Activated naive CD4-positive, alpha-beta T cell treated with anti-CD3 and anti-CD28 coated beads, Interleukin-2, amount 50 U/mL, for 24 hours (primary cell): ENCODE results near the gene CCR7.
A peak's percentile ranks its signal among the peaks of the same experiment; 100 is the strongest.

Experiments used
- H3K27ac Mint-ChIP-seq: one replicate; pipeline ENCODE4 v1.8.0; 2021; ENCODE audit warnings: mild to moderate bottlenecking, mixed read lengths
- H3K27me3 Mint-ChIP-seq: one replicate; pipeline ENCODE4 v1.8.0; 2021; ENCODE audit warnings: mixed read lengths
- H3K36me3 Mint-ChIP-seq: one replicate; pipeline ENCODE4 v1.8.0; 2021; ENCODE audit warnings: mixed read lengths
- H3K4me1 Mint-ChIP-seq: one replicate; pipeline ENCODE4 v1.8.0; 2021; ENCODE audit warnings: mixed read lengths
- H3K4me3 Mint-ChIP-seq: one replicate; pipeline ENCODE4 v1.8.0; 2021; ENCODE audit warnings: mild to moderate bottlenecking, mixed read lengths
- H3K9me3 Mint-ChIP-seq: one replicate; pipeline ENCODE4 v1.8.0; 2021; ENCODE audit warnings: mixed read lengths

Gene CCR7

GRCh38 chr17:40524243-40524965 is 40.9 kb downstream of the CCR7 start:
- Mint-ChIP-seq H3K9me3 (peaks cover 8% of the 10 kb centered on the region), H3K4me1 (peaks cover 32% of the 10 kb centered on the region), H3K27ac (no peak overlapping the region), H3K4me3 (no peak overlapping the region), H3K27me3 (no peaks in the 10 kb centered on the region), H3K36me3 (peaks cover 17% of the 10 kb centered on the region)

GRCh38 chr17:40522961-40523310 is 42.3 kb downstream of the CCR7 start:
- no peak overlapping the region for H3K4me3 Mint-ChIP-seq

GRCh38 chr17:40522250-40522960 is 42.9 kb downstream of the CCR7 start:
- no peak overlapping the region for H3K27ac Mint-ChIP-seq
- H3K9me3 Mint-ChIP-seq: peaks cover 8% of the 10 kb centered on the region
- no peak overlapping the region for H3K4me3 Mint-ChIP-seq
- peaks cover 33% of the 10 kb centered on the region for H3K4me1 Mint-ChIP-seq
- peaks cover 17% of the 10 kb centered on the region for H3K36me3 Mint-ChIP-seq
- H3K27me3 Mint-ChIP-seq: no peaks in the 10 kb centered on the region

More at GRCh38 chr17:40522961-40523310, 42.3 kb downstream of the CCR7 start:
- H3K4me1 Mint-ChIP-seq: peaks cover 30% of the 10 kb centered on the region
- H3K27me3 Mint-ChIP-seq: no peaks in the 10 kb centered on the region
- peaks cover 17% of the 10 kb centered on the region for H3K36me3 Mint-ChIP-seq
- no peak overlapping the region for H3K27ac Mint-ChIP-seq
- H3K9me3 Mint-ChIP-seq: peaks cover 8% of the 10 kb centered on the region

DNA sequence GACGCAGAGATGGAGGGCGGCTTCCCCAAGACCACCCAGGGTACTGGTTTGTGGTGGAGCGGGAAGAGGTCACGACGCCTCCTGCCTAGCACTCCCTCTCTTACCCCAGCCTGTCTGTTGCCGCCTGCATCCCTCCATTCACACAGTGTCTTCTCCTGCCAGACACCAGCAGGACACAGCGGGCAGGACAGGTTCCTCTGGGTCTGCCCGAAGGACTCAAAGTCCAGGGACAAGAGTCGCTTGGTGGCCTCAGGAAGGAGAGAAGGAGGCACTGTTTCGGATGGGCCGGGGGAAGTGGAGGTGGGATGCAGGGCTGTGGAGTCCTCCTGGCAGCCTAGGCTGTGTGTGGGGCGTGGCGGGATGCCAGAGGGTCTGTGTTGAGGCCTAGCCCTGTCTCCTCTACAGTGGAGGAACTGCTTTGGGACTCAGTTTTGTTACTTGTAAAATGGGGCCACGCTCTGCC is 44.2 kb downstream of the CCR7 start:
- Mint-ChIP-seq H3K27ac (no peak overlapping the region), H3K4me1 (peaks cover 46% of the 10 kb centered on the region), H3K27me3 (no peaks in the 10 kb centered on the region), H3K4me3 (no peak overlapping the region), H3K9me3 (peaks cover 8% of the 10 kb centered on the region), H3K36me3 (peaks cover 17% of the 10 kb centered on the region)

DNA sequence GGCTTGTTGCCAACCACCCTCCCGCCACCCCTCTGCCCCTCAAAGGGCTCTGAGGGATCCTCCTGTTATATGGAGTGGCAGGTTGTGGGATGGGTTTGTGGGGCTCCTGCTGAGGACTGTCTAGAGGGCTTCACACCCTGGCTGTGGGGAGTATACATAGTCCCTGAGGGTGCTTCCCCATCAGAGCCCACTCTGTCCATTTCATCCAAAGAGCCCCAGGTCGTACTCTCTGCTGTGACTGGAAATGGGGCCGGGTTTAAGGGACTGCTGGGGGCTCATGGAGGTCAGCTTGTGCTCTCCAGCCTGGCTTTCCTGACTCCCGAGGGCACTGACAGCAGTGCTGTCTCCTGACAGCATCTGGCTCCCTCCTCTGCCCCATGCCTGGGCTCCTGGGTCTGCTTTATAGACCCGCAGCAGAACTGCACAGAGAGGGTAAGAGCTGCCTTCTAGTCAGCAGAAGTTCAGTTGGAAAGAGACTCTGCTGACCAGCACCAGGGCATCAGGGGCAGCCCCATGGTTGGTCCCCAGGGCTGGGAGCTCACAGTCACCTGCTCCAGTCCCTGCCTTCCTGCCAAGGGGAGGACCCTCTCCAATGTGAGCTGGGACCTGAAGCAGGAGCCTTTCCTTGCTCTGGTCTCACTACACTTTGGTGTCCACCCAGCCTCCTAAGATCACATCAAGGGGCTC is 46.0 kb downstream of the CCR7 start:
- no peaks in the 10 kb centered on the region for H3K27me3 Mint-ChIP-seq
- H3K9me3 Mint-ChIP-seq: no peaks in the 10 kb centered on the region
- H3K36me3 Mint-ChIP-seq: peaks cover 8% of the 10 kb centered on the region
- peaks cover 64% of the 10 kb centered on the region for H3K4me1 Mint-ChIP-seq
- no peak overlapping the region for H3K27ac Mint-ChIP-seq
- H3K4me3 Mint-ChIP-seq: no peak overlapping the region

- no peaks in the 10 kb centered on the region for H3K9me3 Mint-ChIP-seq
- H3K27me3 Mint-ChIP-seq: peaks cover 1% of the 10 kb centered on the region
- H3K4me3 Mint-ChIP-seq: no peak overlapping the region
- peaks cover 4% of the 10 kb centered on the region for H3K36me3 Mint-ChIP-seq
- H3K27ac Mint-ChIP-seq: no peak overlapping the region
- peaks cover 70% of the 10 kb centered on the region for H3K4me1 Mint-ChIP-seq
Measured at GRCh38 chr17:40518401-40519088, 46.7 kb downstream of the CCR7 start.

DNA sequence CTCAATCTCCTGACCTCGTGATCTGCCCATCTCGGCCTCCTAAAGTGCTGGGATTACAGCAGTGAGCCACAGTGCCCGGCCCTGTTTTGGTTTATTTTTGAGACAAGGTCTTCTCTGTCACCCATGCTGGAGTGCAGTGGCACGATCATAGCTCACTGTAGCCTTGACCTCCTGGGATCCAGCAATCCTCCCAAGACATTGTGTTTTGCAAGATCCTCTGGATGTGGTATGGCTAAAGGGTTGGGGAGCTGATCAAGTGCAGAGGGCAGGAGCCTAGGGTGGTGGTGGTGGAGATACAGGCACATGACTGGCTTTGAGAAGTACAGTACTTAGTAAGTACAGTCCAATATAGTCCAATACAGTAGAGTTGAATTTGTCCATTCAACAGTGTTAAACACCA is 47.3 kb downstream of the CCR7 start:
- no peaks in the 10 kb centered on the region for H3K9me3 Mint-ChIP-seq
- peaks cover 70% of the 10 kb centered on the region for H3K4me1 Mint-ChIP-seq
- peak overlapping the region; percentile 65 for H3K4me3 Mint-ChIP-seq
- peak overlapping the region; percentile 38 for H3K27ac Mint-ChIP-seq
- peaks cover 1% of the 10 kb centered on the region for H3K27me3 Mint-ChIP-seq
- no peaks in the 10 kb centered on the region for H3K36me3 Mint-ChIP-seq

- Mint-ChIP-seq H3K9me3 (no peaks in the 10 kb centered on the region), H3K4me3 (peak overlapping the region; percentile 81), H3K27ac (peak overlapping the region; percentile 31), H3K27me3 (peaks cover 1% of the 10 kb centered on the region), H3K4me1 (peaks cover 67% of the 10 kb centered on the region), H3K36me3 (no peaks in the 10 kb centered on the region)
Measured at GRCh38 chr17:40517286-40517662, 48.0 kb downstream of the CCR7 start.

DNA sequence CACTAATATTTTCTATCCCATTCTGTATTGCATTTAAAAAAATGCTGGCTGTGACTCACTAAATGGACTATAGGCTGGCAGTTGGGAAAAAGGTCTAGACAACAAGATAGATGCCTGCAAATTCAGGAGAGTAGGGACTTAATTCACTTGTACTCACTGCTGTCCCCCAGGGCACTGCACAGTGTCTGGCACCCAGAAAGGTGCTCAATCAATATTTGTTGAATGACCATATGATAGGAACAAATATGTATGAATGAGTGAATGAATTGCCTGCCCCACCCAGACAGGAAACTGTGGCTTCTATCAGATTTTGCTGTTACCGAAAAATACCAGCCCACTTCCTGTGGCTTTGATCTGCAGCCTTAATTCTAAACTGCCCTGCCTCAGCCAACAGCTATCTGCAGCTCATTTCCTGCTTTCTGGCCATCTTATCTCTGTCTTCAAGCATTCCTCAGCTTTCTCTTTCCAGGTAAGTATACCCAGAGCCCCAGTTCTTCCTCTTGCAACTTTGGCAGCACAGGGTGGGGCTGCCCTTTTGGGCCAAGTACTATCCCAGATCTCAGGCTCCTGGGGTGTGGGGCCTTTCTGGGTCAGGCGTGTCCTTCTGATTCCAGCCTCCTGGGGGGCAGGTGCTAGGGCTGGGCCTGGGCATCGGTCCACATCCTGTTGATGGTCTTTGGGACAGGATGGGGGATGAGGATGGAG is 48.5 kb downstream of the CCR7 start:
- H3K4me3 Mint-ChIP-seq: peak overlapping the region; percentile 81
- H3K27ac Mint-ChIP-seq: peak overlapping the region; percentile 33
- H3K4me1 Mint-ChIP-seq: peaks cover 64% of the 10 kb centered on the region

GRCh38 chr17:40515491-40516041 is 49.7 kb downstream of the CCR7 start:
- H3K9me3 Mint-ChIP-seq: no peaks in the 10 kb centered on the region
- H3K4me1 Mint-ChIP-seq: peaks cover 56% of the 10 kb centered on the region
- peak overlapping the region; percentile 81 for H3K4me3 Mint-ChIP-seq
- peak overlapping the region; percentile 80 for H3K27ac Mint-ChIP-seq
- peaks cover 1% of the 10 kb centered on the region for H3K27me3 Mint-ChIP-seq
- no peaks in the 10 kb centered on the region for H3K36me3 Mint-ChIP-seq

More for the DNA sequence above, 48.5 kb downstream of the CCR7 start:
- H3K27me3 Mint-ChIP-seq: peaks cover 1% of the 10 kb centered on the region
- no peaks in the 10 kb centered on the region for H3K9me3 Mint-ChIP-seq
- H3K36me3 Mint-ChIP-seq: no peaks in the 10 kb centered on the region

DNA sequence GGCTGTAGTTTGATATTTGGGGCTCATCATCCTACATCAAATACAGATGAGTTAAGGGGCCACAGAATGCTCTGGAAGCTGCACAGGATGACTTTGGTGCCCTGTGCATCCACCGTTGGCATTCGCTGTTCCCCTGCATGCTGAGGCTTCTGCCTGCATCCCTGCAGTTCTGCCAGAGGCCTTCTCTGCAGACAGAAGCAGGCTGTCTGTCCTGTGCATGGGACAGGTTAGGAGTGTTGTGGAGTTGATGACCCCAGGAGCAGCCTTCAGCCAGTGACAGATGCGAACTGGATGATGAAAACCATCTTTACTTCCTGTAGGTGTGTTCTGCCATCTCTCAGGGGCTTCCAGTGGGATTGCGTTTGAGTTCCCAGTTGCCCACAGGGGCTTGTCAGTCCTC is 50.3 kb downstream of the CCR7 start:
- Mint-ChIP-seq H3K4me3 (peak overlapping the region; percentile 81), H3K9me3 (no peaks in the 10 kb centered on the region), H3K27ac (peak overlapping the region; percentile 80), H3K27me3 (peaks cover 1% of the 10 kb centered on the region), H3K4me1 (peaks cover 56% of the 10 kb centered on the region), H3K36me3 (no peaks in the 10 kb centered on the region)

- H3K36me3 Mint-ChIP-seq: no peaks in the 10 kb centered on the region
- H3K27me3 Mint-ChIP-seq: peaks cover 1% of the 10 kb centered on the region
- no peaks in the 10 kb centered on the region for H3K9me3 Mint-ChIP-seq
- H3K27ac Mint-ChIP-seq: peak overlapping the region; percentile 51
- peak overlapping the region; percentile 65 for H3K4me3 Mint-ChIP-seq
- H3K4me1 Mint-ChIP-seq: peaks cover 52% of the 10 kb centered on the region
Measured at GRCh38 chr17:40514013-40514875, 51.0 kb downstream of the CCR7 start.

GRCh38 chr17:40511667-40512220 is 53.5 kb downstream of the CCR7 start:
- H3K36me3 Mint-ChIP-seq: no peaks in the 10 kb centered on the region
- no peak overlapping the region for H3K4me3 Mint-ChIP-seq
- peaks cover 31% of the 10 kb centered on the region for H3K4me1 Mint-ChIP-seq
- H3K27ac Mint-ChIP-seq: no peak overlapping the region
- H3K9me3 Mint-ChIP-seq: no peaks in the 10 kb centered on the region
- peaks cover 1% of the 10 kb centered on the region for H3K27me3 Mint-ChIP-seq

GRCh38 chr17:40511136-40511535 is 54.1 kb downstream of the CCR7 start:
- no peak overlapping the region for H3K27ac Mint-ChIP-seq
- H3K4me3 Mint-ChIP-seq: no peak overlapping the region
- H3K27me3 Mint-ChIP-seq: peaks cover 1% of the 10 kb centered on the region
- H3K4me1 Mint-ChIP-seq: peaks cover 29% of the 10 kb centered on the region
- H3K9me3 Mint-ChIP-seq: no peaks in the 10 kb centered on the region
- H3K36me3 Mint-ChIP-seq: no peaks in the 10 kb centered on the region
